OCI-LY7 (cell line): Measurements from ENCODE around the gene C4orf50. TPM values are rescaled to one million over a fixed set of nuclear protein-coding genes. Genes with fewer than 3 reads are reported as not detected.

ENCODE experiments used
- BruUV-seq: library from RNA; stranded (reverse); fragments of 400-500 nt; replicated peaks from 2 replicates; lab custom pipeline; 2021; lab: Mats Ljungman, UMichigan
- CTCF ChIA-PET: fragments of 300-600 bp; sonication (Branson Sonifier 250); formaldehyde crosslinking; loops from one replicate; lab custom pipeline; 2022; ENCODE audit warnings: antibody characterized with exemption; ENCODE audit not compliant: unreplicated experiment; lab: Charles Lee
- POLR2A ChIA-PET: fragments of 300-600 bp; sonication (Branson Sonifier 250); formaldehyde crosslinking; loops from one replicate; lab custom pipeline; 2022; ENCODE audit warnings: antibody characterized with exemption; lab: Charles Lee
- DNase-seq: peaks from one replicate; pipeline ENCODE4 v3.0.0-alpha.2; 2015; ENCODE audit warnings: low spot score
- H2AFZ ChIP-seq: fragments of 200-600 bp; sonication (generic), shearing (Covaris generic); 2 replicates; pipeline ENCODE4 v1.6.1; 2014; ENCODE audit warnings: mild to moderate bottlenecking, antibody characterized with exemption, low read length, moderate library complexity
- H3K27ac ChIP-seq: fragments of 200-600 bp; sonication (generic); 2 replicates; pipeline ENCODE4 v1.5.1; 2014; ENCODE audit warnings: mixed run types, low read depth, mild to moderate bottlenecking, moderate library complexity, low read length, inconsistent platforms; ENCODE audit not compliant: poor library complexity, severe bottlenecking
- H3K36me3 ChIP-seq: fragments of 200-600 bp; sonication (generic); 2 replicates; pipeline ENCODE4 v1.6.1; 2014; ENCODE audit warnings: mild to moderate bottlenecking, antibody characterized with exemption, low read length, moderate library complexity, mixed read lengths; ENCODE audit not compliant: insufficient read depth
- H3K4me1 ChIP-seq: fragments of 200-600 bp; sonication (generic); 2 replicates; pipeline ENCODE4 v1.5.1; 2014; ENCODE audit warnings: mild to moderate bottlenecking, low read length; ENCODE audit not compliant: insufficient read depth, poor library complexity, severe bottlenecking
- H3K4me2 ChIP-seq: fragments of 200-600 bp; sonication (generic); 2 replicates; pipeline ENCODE4 v1.6.1; 2014; ENCODE audit warnings: mild to moderate bottlenecking, low read length
- H3K4me3 ChIP-seq: fragments of 200-600 bp; sonication (generic); 2 replicates; pipeline ENCODE4 v1.5.1; 2014; ENCODE audit warnings: mild to moderate bottlenecking, low read depth, low read length; ENCODE audit not compliant: poor library complexity, severe bottlenecking
- H3K79me2 ChIP-seq: fragments of 200-600 bp; sonication (generic); 2 replicates; pipeline ENCODE4 v1.6.1; 2016; ENCODE audit warnings: low read depth, mild to moderate bottlenecking, low read length, moderate library complexity, mixed read lengths; ENCODE audit not compliant: insufficient read depth
- H3K9me2 ChIP-seq: fragments of 200-600 bp; sonication (generic); 2 replicates; pipeline ENCODE4 v1.6.1; 2016; ENCODE audit warnings: mild to moderate bottlenecking, low read length, mixed read lengths; ENCODE audit not compliant: insufficient read depth
- H3K9me3 ChIP-seq: fragments of 200-600 bp; sonication (generic); 2 replicates; pipeline ENCODE4 v1.6.1; 2014; ENCODE audit warnings: mild to moderate bottlenecking, mixed run types, low read length, mixed read lengths
- H4K20me1 ChIP-seq: fragments of 200-600 bp; sonication (generic); 2 replicates; pipeline ENCODE4 v1.6.1; 2014; ENCODE audit warnings: mild to moderate bottlenecking, antibody characterized with exemption, low read length, moderate library complexity, mixed read lengths; ENCODE audit not compliant: insufficient read depth
- EZH2phosphoT487 ChIP-seq: fragments of 200-600 bp; sonication (generic); IDR thresholded peaks from 2 replicates; pipeline ENCODE4 v1.6.1; 2018; ENCODE audit warnings: low read depth, borderline replicate concordance, mild to moderate bottlenecking, mixed run types, antibody characterized with exemption, low read length, moderate library complexity, mixed read lengths
- intact Hi-C: fragments of 100-400 bp; cut with micrococcal nuclease; formaldehyde crosslinking; loops from one replicate; pipeline ENCODE4 v1.10.0; 2022; ENCODE audit not compliant: unreplicated experiment
- total RNA-seq, 2 experiments: library from RNA; depleted of rRNA in 1 of 2; stranded (reverse); fragments of >200 nt in 1 of 2; shearing (Covaris generic) in 1 of 2; gene quantifications; 2 replicates each; pipeline ENCODE4 v1.2.3, GENCODE V29; 2014 to 2022
- TF ChIP-seq, protein P1 (sequence below): fragments of 200-600 bp; sonication (generic); conservative IDR thresholded peaks from 2 replicates; pipeline ENCODE4 v1.5.1; 2014; ENCODE audit warnings: mild to moderate bottlenecking, antibody characterized with exemption, low read length, moderate library complexity, mixed read lengths

The C4orf50 gene
- total RNA-seq, 2 experiments from 2014 or later: 0.06 TPM; not detected in 1

DNA sequence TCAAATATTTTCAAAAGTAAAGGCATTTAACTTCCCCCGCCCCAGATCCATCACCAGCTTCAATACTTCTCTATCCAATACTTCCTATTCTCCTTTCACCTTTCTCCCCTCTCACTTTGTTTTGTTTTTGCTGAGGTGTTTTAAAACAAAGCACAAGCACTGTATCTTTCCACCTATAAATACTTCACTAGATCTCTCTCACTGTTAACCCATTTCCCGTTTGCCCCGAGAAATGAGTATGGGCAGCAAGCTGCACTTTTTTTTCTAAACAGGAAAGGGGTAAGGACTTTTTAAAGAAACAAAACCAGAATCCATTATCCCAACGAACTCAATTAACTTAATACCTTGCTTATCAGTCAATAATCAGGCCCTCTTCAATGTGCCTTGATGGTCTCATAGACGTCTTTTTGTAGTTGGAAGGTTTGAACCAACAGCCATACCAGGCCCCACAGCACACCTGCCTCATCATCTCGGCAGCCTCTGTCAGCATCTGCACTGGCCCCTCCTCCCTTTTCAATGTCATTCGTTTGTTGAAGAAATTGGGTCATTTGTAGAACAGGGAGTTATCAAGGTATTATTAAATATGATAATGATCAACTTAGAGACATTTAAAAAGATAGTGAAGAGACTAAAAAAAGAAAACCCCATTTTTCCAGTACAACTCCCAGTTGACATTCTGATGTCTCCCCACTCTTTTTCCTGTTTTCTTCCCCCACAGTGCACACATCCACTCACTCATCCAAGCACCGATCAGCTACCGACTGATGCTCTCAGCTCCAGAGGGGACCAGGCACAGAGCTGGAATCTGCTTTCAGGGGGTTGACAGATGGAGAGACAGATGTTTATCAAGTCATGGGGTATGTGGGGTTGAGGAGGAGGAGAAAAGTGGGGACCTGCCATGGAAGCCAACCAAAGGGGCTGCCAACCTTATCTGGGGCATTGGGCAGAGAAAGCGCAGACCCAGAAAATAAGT, 151.1 kb downstream of the C4orf50 start:
- Histone ChIP-seq H3K36me3 (no peaks in the 10 kb centered on the region), H3K79me2 (no peaks in the 10 kb centered on the region), H2AFZ (no peak overlapping the region), H3K9me2 (no peaks in the 10 kb centered on the region), H4K20me1 (no peaks in the 10 kb centered on the region), H3K4me1 (no peaks in the 10 kb centered on the region), H3K27ac (no peak overlapping the region), H3K9me3 (no peaks in the 10 kb centered on the region), H3K4me3 (no peak overlapping the region), H3K4me2 (no peak overlapping the region)
- POLR2A ChIA-PET: no interaction called here
- CTCF ChIA-PET: no interaction called here
- no peak for TF ChIP-seq EZH2phosphoT487
- TF ChIP-seq, protein P1, sequence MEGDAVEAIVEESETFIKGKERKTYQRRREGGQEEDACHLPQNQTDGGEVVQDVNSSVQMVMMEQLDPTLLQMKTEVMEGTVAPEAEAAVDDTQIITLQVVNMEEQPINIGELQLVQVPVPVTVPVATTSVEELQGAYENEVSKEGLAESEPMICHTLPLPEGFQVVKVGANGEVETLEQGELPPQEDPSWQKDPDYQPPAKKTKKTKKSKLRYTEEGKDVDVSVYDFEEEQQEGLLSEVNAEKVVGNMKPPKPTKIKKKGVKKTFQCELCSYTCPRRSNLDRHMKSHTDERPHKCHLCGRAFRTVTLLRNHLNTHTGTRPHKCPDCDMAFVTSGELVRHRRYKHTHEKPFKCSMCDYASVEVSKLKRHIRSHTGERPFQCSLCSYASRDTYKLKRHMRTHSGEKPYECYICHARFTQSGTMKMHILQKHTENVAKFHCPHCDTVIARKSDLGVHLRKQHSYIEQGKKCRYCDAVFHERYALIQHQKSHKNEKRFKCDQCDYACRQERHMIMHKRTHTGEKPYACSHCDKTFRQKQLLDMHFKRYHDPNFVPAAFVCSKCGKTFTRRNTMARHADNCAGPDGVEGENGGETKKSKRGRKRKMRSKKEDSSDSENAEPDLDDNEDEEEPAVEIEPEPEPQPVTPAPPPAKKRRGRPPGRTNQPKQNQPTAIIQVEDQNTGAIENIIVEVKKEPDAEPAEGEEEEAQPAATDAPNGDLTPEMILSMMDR: no peak
- no TSS peak for BruUV-seq
- intact Hi-C loops: no loop called here
- no peak for DNase-seq

DNA sequence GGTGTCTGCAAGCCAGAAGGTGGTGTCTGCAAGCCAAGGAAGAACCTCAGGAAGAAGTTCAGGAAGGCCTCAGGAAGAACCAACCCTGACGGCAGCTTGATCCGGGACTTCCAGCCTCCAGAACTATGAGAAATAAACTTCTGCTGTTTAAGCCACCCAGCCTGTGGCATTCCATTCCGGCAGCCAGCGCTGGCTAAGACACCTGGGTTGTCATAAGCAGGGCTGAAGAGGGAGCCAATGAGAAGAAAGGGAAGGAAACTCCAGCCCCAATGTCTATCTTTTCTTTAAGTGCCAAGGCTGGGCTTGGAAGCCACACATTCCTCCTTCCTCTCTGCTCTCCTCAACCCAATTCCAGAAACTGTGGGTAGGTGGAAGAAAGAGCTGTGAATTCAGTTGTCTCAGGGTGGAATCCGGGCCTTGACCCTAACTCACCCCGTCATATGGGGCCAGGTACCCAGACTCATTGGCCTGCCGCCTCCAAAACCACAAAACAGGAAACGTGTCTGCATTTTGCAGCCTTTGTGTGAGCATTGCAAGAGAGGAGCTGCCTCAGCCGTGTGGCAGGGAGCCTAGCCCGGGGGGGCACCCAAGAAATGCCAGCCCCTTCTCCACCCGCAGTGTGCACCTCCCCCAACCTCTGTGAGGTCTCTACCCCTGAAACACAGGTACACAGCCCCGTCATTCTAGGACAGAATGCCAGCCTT, 152.2 kb downstream of the C4orf50 start:
- DNase-seq: no peak
- Histone ChIP-seq H3K4me2 (0 out of 2 replicates have a peak overlapping the region, but pooled peaks have one; percentile 3), H3K27ac (no peak overlapping the region), H3K9me3 (no peaks in the 10 kb centered on the region), H3K36me3 (no peaks in the 10 kb centered on the region), H3K4me3 (no peak overlapping the region), H3K9me2 (no peaks in the 10 kb centered on the region), H2AFZ (no peak overlapping the region), H3K79me2 (no peaks in the 10 kb centered on the region), H3K4me1 (no peaks in the 10 kb centered on the region), H4K20me1 (no peaks in the 10 kb centered on the region)
- no TSS peak for BruUV-seq
- CTCF ChIA-PET: no interaction called here
- no peak for TF ChIP-seq EZH2phosphoT487
- TF ChIP-seq, protein P1: no peak
- intact Hi-C loops: no loop called here
- POLR2A ChIA-PET: no interaction called here
